Measurements from ENCODE around the gene ZSWIM6.
A peak's percentile ranks its signal among the peaks of the same experiment; 100 is the strongest.

ZSWIM6 gene

DNA sequence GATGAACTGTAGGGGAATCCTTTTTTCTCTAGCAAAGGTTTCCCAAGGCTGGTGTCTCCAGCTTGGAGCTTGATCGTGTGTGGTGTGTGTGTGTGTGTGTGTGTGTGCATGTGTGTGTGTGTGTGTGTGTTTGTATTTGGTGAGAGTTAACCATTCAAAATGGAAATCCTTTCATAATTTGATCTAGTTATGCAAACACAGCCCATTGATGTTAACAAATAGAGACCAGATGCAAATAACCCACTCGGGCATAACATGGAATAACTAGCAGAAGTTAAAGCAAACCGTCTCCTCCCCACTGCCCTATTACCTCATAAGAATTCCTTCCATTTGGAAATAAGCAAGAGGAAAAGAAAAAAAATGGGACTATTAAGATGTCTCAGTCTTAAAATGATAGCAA is 24.9 kb upstream of the ZSWIM6 start:
- DNase-seq, result no peak

DNA sequence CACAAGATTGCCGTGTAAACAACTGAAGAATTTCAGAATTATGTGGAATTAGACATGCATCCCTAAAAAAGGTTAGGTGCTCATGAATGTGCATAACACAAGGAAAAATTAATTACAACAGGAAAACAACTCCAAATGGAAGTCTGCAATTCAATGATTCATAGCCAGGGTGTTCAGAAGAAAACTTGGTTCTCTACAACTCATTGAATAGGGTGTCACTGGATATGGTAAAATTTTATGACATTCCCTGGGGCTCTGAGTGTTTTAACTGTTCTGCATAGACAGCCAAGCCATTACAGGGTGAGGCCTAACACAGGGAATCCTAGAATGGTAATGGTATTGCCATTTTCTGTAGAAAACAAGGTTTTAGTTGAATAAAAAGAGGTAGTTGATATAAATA is 24.4 kb upstream of the ZSWIM6 start:
- no peak for DNase-seq

DNA sequence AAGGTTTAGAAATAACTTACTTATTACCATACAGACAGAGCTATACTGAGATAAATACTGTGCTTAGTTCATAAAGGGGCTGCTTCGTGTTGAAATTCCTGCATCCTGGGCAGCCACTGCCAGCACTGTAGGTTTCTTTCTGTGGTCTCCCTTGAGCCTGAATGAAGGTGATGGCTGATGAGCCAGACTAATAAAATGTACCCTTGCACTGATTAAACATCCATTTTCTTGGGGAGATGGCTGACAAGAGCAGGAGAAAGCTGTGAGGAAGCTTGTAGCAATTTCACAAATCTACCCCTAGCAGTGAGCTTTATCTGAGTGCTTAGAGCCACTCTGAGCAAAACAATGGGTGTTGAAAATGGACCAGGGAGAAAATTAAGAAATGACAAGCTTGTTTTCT is 23.3 kb upstream of the ZSWIM6 start:
- DNase-seq, result peak; percentile 37

DNA sequence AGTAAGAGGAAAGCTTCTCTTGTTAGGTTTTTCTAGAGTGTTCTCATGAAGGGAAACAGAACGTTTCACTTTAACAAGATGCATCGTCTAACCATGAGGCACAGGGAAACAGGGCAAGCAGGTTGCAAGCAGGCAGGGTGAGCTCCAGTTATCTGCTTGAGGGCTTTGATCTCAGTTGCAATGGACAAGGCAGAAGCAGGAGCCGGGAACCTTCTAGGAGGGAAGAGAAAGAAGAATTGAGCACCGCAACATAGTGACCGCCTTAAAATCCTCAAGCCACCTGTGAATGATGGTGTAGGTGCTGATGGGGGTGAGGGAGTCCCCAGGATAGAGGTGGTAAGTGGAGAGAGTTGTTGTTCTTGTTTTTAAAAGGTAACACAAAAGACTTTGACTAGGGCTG is 22.9 kb upstream of the ZSWIM6 start:
- no peak for DNase-seq

DNA sequence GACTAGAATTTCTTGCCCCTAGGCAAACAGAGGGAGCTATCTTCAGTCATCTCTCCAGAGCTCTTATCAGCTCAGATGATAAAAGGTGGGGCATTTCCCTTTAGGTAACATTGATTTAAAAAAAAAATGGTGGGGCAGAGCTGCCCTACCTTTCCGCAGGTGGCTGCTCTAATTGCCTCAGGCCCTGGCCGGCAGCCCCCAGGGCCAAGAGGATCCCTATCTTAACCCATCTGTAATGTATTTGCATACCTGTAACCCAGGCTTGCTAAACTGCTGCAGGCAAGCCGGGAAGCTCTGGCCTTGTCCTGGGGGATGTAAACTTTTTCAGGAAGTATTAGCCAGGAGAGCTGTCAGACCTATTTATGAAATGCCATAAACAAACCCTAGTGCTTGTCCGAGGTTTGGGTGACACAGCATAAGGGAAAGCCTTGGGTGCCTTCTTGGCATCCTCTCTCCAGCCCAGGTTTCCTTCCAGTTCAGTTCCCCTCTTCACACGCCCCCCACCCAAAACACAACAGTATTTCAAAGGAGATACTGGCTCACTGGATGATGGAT is 20.9 kb upstream of the ZSWIM6 start:
- DNase-seq, result no peak

DNA sequence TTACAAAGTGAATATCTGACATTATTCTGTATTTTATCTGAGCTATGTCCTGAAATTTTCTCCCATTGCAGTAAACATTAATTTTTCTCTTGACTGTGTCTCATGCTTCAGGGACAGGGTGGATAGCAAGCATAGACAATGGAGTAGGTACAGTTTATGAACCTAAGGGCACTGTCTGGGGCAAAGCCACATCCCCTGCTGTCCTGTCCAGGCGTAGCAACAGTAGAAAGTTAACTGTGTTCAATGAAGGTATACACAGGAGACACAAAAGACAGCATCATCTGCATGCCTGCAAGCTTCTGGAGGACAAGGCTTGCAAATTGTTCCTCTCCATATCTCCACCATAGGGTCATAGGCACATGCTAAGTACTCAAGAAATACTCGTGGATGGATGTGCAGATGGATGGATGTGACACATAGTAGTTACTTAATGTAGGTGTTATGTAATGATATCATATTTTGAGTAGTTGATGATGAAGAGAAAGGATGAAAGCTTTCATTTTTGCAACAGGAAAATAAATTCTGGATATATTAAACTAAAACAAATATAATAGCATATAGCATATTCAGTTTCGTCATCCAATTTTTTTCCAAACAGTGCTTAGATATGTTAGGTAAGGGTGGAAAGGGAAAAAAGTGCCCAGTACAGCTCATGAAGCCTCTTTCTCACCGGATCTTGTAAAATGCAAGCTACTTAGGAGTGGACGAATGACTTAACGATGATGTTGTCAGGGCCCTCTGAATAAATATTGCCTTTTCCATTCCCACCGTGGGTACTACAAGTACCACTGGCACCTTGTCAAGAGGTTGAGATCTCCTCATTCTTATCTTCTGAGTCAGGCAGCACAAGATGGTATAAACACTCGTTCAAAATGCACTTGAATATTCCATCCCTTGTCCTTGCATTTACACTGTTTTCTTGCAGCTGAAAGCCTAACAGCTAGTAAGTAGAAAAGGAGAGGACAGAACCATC is 19.9 kb upstream of the ZSWIM6 start:
- DNase-seq, result peak; percentile 74

DNA sequence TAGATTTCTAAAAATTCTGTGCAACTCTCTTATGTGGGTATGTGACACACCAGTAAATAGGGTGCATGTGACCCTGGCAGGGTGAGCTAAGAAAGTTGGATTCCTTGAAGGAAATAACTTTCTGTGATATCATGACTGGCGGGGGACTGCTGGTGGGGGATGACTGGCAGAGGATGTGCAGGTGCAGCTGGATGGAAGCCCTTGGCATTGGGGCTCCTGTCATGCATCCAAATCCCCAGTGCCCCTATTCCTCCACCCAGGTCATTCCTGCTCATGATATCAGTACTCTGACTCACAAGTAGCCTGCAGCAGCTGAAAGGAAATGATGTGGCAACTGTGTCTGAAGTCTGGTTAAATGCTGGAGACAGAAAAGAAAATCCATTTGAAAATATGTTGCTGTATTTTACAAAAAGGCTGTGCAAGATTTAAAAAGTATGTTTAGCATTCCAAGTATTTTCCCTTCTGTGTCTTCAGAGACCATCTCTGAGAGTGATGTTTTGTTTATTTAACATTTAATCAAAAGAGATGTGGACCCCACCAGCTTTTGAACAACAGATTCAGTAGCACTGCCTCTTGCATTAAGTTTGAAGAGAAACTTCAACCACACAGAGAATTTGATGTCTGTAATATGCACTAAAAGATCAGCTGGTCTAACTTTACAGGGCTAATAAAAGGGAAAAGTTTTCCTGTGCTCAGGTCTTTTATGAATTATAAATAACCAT is 17.9 kb upstream of the ZSWIM6 start:
- peak; percentile 91 for DNase-seq

DNA sequence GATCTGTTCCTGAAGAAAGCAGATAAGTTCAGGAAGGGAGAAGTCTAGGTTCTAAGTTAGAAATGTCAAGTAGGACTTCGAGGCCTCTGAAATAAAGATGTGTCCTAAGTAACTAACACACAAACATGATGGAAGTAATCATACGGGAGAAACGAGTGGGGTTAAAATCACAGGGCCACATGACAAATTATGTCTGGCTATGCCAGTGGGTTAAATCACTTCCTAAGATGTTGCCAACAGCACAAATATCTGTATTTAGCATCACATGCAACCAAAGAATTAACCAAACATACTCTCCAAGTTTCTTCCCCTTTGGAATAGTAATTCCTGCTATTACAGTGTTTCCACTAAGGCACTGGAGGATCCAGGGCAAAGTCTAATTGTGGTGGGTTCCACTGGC is 13.7 kb upstream of the ZSWIM6 start:
- no peak for DNase-seq

DNA sequence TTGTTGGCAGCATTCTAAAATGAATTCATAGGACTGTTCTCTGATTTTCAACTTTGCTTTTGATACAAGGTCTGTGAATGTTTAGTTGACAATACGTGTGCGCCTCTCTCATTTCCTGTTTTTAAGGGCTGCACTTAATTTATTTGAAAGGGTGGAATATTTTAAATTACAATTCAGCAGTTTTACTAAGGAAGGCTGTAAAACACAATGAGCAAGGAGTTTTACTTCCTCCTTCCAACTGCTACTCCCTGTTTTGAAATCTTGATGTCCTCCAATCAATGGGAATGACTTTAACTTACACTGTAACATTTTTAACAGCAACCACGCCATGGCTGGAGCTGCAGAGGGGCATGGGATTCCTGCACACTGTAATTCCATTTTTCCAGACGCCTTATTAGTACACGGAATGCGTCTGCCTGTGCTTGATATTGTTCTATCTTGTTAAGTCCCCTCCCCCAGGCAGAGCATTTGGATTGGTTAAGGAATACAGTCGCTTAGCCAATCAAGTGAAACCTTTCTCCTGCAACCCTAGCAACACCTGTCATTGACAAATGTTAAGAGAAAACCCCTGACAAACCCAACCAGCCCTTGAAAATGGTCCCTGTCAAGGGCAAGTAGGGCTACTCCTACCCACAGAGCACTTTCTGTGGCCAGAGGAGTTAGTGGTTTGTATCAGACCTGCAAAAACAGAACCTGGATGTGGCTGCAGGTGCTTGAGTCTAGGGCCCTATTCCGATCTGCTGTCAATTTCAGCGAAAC is 12.5 kb upstream of the ZSWIM6 start:
- DNase-seq, result no peak

DNA sequence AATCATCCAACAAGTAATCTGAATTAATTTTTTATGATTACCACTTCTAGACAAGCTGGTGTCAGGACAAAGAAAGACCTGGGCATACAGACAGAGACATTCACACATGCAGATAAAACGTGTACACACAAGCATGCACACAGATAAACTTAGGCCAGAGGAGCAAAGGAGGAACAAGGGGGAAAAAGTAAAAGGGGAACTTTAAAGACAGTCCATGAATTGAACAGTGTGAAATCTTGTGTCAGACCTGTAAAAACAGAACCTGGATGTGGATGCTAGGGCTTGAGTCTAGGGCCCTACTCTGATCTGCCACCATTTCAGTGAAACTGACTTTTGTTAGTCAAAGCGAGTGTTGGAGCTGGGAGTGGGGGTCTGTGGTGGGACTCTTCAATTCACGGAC is 11.2 kb upstream of the ZSWIM6 start:
- DNase-seq, result no peak

DNA sequence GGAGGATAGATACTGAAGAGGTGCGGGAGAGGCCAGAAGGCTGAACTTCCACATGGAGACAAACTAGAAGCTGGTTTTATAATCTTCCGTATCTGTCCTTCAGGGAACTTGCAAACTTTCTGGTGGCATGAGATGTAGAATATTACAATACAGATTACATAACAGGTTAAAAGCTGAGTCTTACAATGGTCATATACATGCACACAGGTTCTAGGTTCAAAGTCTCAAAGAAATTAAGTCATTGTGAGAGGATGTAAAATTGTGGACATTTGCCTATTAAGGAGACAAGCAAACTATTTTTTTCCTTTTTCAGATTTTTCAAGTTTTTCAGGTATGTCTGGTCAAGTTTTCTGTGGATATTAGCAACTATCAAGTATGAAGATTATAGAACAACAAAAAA is 10.4 kb upstream of the ZSWIM6 start:
- DNase-seq, result no peak

DNA sequence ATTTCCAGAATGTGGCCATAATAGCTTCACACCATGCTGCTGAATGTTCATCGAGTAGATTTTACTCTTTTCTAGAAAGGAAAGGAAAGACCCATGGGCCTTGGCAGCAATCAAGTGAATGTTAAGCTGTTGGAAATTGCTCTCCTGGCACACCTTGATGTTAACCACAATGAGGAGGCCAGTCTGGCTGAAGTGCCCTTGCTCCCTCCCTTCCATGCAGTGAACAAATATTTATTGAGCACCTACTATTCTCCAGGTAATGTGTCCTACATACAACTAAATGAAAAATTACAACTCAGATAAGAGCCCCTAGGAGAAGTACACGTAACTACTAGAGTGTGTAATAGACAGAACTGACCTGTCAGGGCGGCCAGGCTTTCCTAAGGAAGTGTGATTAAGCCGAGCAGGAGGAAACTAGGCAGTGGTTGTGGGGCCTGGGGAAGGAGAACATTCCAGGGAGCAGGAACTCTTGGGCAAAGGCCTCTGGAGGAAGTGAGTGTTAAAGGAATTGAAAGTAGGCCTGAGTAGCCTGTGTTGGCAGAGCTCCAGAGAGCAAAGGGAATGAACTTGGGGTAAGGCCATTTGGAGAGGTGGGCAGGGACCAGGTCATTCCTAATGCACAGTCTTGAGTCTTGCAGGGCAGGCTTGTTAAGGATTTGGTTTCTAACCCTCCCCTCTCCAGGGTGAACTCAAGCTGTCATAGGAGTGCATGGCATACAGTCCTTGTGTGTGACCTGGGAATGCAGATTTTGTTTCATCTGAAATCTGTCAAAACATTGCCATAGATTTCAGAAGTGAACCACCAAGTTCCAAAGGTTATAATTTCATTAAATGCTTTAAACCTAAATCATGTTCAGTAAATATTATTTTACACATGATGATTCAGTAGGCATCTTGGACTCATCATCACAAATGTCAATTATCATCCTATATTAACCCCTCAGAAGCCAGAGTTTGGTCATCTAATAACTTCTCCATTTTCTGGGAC is 9.0 kb upstream of the ZSWIM6 start:
- DNase-seq, result peak; percentile 59

DNA sequence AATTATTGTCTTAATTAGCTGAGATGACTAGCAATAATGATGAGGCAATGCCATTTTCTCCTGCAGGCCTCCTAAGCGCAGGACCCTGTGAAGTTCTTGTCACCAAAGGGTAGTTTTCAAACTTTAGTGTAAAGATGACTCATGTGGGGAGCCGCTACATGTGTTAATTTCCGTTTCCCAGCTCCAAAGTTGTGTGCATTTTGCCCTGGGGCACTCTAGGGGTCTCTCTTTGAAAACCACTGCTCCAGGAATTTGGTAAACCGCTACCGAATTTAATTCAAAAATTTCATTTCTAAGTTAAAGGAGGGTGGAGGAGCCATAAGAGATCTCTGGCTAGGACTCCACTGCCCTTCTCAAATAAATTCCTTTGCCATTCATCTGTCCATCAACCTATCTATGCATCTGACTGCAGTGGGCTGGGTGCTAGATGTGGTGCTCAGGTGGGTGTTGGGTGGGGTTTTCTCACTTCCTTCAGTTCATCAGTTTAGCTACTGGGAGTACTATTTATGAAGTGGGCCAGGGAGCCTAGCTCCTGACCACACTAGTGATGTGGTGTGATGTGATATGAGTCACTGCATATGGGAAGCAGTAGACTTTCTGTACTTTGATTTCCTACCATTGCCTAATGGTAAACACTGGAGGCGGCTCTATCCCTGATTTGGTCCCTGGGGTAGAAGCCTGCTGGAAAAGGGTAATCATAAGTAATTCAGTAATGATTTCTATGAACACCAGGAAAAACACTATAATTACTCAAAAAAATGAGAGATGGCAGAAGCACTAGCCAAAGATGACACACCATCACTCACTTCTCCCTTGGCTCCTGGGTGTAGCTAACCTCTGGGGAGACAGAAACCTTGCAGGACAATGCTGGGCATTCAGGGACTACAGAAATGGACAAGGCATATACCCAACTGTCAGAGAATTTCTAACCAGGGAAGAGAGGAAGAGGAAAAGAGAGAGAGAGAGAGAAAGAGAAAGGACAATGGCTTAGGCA is 4.0 kb upstream of the ZSWIM6 start:
- DNase-seq, result peak; percentile 85

DNA sequence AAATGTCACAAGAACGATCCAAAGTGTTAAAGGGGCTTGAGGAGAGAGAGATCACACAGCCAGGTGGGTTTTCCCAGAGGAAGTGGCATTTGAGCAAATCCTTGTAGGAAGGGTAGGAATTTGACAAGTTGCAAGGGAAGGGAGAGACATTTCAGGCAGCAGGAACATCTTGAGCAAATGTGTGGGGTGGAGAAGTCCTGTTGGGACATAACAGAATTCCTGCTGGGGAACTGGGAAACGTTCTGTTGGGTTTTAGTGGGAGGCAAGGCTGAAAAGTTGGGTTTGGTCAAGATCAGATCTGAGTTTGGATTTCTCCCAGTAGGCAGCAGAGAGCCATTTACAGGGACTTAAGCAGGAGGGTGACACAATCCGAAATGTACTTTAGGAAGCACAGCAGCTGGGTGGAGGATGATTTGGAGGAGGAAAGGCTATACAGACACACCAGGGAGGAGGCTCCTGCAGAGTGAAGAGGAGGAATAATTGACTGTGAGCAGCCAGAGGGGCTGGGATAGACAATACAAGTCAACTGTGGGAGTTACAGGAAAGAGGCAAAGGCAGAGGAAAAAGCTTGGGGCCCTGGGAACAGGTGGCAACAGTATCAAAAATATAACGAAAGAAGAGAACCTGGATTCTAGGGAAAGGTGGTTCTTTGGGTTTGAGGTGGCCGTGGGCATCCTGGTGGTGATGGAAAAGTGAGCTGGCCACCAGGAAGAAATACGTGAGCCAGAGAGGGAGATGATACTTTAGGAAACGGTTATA is 3.1 kb upstream of the ZSWIM6 start:
- DNase-seq, result no peak

DNA sequence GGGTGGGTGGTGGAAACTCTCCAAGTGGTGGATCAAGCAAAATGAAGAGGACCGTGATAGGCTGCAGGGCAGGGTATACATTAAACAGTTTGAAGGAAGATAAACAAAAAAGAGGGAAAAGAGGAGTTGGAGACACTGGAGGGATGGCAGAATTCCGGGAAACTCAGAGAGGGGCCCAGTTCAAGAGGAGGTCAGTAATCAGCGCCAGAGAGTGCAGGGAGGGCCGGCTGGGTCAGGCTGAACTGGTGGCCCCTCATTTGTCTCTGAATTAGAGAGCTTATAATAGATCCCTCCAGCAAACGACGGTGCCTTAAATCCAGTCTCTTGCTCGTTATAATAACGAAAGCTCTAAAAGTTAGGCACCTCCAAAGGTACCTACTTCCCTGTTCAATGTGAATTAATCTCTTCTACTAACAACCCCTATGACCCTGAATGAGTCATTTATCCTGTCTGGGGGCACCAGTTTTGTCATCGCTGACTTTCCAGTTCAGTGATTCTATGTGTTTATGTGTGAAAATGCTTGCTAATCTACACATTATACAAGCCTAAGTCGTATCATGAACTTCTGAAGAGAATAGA is 2.4 kb upstream of the ZSWIM6 start:
- DNase-seq, result no peak

DNA sequence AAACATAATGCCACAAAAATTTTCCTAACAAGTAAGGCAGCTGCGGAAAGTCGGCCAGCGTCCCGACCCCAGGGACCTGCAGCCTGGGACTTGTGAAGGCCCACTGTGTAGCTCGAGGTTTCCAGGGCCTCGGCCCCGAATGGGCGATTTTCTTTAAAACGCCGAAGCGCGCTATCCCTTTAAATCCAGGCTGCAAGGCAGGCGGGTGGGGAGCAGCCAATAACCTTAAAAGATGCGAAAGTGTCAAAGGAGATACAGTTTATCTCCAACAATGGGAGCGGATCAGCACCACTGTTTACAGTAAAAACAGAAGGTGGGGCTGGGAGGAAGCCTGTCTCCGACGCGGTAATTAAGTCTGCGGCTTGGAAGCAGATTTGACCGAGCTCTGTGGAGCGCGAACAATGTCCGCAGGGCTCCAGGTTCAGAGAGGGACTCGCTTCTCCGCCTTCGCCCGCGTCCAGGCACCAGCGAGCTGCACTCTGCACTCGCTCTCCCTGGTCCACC is 1.7 kb upstream of the ZSWIM6 start:
- peak; percentile 45 for DNase-seq

DNA sequence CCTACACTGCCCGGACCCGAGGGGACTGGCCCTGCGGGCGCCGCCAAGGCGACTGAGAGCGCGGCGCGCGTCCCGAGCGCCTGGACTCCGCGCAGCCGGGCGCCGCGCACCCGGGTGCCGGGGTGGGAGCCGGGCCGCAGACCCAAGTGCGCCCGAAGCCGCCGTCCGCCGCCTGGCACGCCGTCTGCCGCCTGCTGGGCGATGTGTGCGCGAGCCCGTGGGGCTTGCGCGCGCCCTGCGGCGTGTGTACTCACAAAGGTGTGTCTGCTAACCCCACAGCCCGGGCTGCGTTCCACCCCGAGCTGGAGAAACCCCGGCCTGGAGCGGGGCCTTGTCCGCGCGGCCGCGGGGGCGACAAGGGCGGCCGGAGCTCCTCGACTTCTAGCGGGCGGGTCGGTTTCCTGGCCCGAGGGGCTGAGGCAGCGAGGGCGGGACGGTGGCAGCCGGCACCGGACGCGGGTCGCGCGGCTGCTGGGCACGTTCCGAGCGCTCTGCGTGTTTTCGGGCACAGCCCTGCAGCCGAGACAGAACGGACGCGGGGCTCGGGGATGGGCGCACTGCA is 1.1 kb upstream of the ZSWIM6 start:
- DNase-seq, result peak; percentile 63

DNA sequence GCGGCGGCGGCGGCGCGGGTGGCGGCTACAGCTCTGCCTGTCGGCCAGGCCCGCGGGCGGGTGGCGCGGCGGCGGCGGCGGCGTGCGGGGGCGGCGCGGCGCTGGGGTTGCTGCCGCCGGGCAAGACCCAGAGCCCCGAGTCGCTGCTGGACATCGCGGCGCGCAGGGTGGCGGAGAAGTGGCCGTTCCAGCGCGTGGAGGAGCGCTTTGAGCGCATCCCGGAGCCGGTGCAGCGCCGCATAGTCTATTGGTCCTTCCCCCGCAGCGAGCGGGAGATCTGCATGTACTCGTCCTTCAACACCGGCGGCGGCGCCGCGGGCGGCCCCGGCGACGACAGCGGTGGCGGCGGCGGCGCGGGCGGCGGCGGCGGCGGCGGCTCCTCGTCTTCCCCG is 296 bp downstream of the ZSWIM6 start:
- DNase-seq, result peak; percentile 40

All from fibroblast of skin of scalp (primary cell).